Stimulated activated CD4-positive, alpha-beta T cell treated with anti-CD3 and anti-CD28 coated beads, Interleukin-15, amount 100 ng/mL, for 48 hours (primary cell): ENCODE results near the gene COL4A6.
"Not testable (repeated sequence)": the region's sequence is repeated elsewhere in the genome, so short reads cannot be mapped to it uniquely, and the experiment has no call there.

Experiments used
- DNase-seq, 2 donors: peaks; one replicate each; pipeline ENCODE4 v3.0.0-alpha.2; 2020; ENCODE audit warnings: low read depth in 2 of 2

COL4A6 gene

GRCh38 chrX:108399418-108400165, 38.6 kb downstream of the COL4A6 start:
- DNase-seq, result no peak

GRCh38 chrX:108397627-108398391, 40.4 kb downstream of the COL4A6 start:
- no peak for DNase-seq

GRCh38 chrX:108396986-108397385, 41.2 kb downstream of the COL4A6 start:
- no peak for DNase-seq

- DNase-seq, result no peak
Observed at GRCh38 chrX:108396188-108396891, 41.9 kb downstream of the COL4A6 start.

GRCh38 chrX:108390976-108391717, 47.1 kb downstream of the COL4A6 start:
- DNase-seq, result not testable (repeated sequence)

- DNase-seq, result no peak
Observed at GRCh38 chrX:108384783-108385182, 53.4 kb downstream of the COL4A6 start.

- no peak for DNase-seq
Observed at GRCh38 chrX:108380222-108380621, 58.0 kb downstream of the COL4A6 start.

- DNase-seq, result not testable (repeated sequence)
Observed at GRCh38 chrX:108376821-108377220, 61.4 kb downstream of the COL4A6 start.

GRCh38 chrX:108375591-108375990, 62.6 kb downstream of the COL4A6 start:
- not testable (repeated sequence) for DNase-seq

- no peak for DNase-seq
Observed at GRCh38 chrX:108366644-108367406, 71.4 kb downstream of the COL4A6 start.

- DNase-seq, result no peak
Observed at GRCh38 chrX:108362026-108362425, 76.2 kb downstream of the COL4A6 start.

- DNase-seq, result no peak
Observed at GRCh38 chrX:108361316-108361715, 76.9 kb downstream of the COL4A6 start.

GRCh38 chrX:108359806-108360602, 78.2 kb downstream of the COL4A6 start:
- no peak for DNase-seq

- DNase-seq, result no peak
Observed at GRCh38 chrX:108353452-108353851, 84.8 kb downstream of the COL4A6 start.

- no peak for DNase-seq
Observed at GRCh38 chrX:108349210-108349609, 89.0 kb downstream of the COL4A6 start.

GRCh38 chrX:108348525-108348924, 89.7 kb downstream of the COL4A6 start:
- no peak for DNase-seq

GRCh38 chrX:108347800-108348199, 90.4 kb downstream of the COL4A6 start:
- no peak for DNase-seq

- no peak for DNase-seq
Observed at GRCh38 chrX:108344216-108344615, 94.0 kb downstream of the COL4A6 start.

- no peak for DNase-seq
Observed at GRCh38 chrX:108341947-108342346, 96.3 kb downstream of the COL4A6 start.

- DNase-seq, result no peak
Observed at GRCh38 chrX:108332281-108332680, 105.9 kb downstream of the COL4A6 start.
